Neural crest cell (in vitro differentiated cells): ENCODE data around the gene FAM168A. TPM values are rescaled to one million over a fixed set of nuclear protein-coding genes. Genes with fewer than 3 reads are reported as not detected.

Experiments used
- DNase-seq: peaks from one replicate; pipeline ENCODE4 v3.0.0; 2021; ENCODE audit warnings: low read depth, mixed read lengths, low spot score
- H3K27ac Mint-ChIP-seq: one replicate; pipeline ENCODE4 v1.8.0; 2021; ENCODE audit warnings: mild to moderate bottlenecking, mixed read lengths; ENCODE audit not compliant: unreplicated experiment
- H3K27me3 Mint-ChIP-seq: 2 replicates; pipeline ENCODE4 v1.8.0; 2021; ENCODE audit warnings: low read depth, mild to moderate bottlenecking, mixed read lengths
- H3K36me3 Mint-ChIP-seq: 2 replicates; pipeline ENCODE4 v1.8.0; 2021; ENCODE audit warnings: low read depth, mild to moderate bottlenecking, mixed read lengths
- H3K4me1 Mint-ChIP-seq: 2 replicates; pipeline ENCODE4 v1.8.0; 2021; ENCODE audit warnings: mixed read lengths
- H3K4me3 Mint-ChIP-seq: one replicate; pipeline ENCODE4 v1.8.0; 2021; ENCODE audit warnings: mild to moderate bottlenecking, mixed read lengths
- H3K9me3 Mint-ChIP-seq: 2 replicates; pipeline ENCODE4 v1.8.0; 2021; ENCODE audit warnings: mixed read lengths
- total RNA-seq: library from RNA; stranded (reverse); gene quantifications from 2 replicates; pipeline ENCODE4 v1.2.1, GENCODE V29; 2021
- TF ChIP-seq, protein P1 (sequence below): fragments of 200-600 bp; sonication (generic); conservative IDR thresholded peaks from 2 replicates; pipeline ENCODE4 v1.5.0; 2021; ENCODE audit warnings: antibody characterized with exemption, mild to moderate bottlenecking

The FAM168A gene
- total RNA-seq, 1 donor from 2014 or later: 46.6 TPM

DNA sequence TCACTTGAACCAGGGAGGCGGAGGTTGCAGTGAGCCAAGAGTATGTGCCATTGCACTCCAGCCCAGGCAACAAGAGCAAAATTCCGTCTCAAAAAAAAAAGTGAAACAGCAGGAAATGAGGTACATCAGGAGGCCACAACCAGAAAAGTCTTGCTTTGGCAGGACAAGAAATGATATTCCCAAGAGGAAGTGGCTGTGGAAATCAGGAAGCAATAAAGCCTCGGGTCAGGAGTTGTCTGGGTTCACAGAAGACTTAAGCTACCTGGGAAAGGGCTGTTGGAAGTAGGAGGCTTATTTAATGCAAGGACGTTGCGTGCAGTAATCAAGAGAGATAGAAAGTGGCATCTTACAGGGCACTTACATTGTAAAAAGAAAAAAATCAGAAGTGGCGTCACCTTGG is 231.0 kb downstream of the FAM168A start:
- TF ChIP-seq, protein P1, sequence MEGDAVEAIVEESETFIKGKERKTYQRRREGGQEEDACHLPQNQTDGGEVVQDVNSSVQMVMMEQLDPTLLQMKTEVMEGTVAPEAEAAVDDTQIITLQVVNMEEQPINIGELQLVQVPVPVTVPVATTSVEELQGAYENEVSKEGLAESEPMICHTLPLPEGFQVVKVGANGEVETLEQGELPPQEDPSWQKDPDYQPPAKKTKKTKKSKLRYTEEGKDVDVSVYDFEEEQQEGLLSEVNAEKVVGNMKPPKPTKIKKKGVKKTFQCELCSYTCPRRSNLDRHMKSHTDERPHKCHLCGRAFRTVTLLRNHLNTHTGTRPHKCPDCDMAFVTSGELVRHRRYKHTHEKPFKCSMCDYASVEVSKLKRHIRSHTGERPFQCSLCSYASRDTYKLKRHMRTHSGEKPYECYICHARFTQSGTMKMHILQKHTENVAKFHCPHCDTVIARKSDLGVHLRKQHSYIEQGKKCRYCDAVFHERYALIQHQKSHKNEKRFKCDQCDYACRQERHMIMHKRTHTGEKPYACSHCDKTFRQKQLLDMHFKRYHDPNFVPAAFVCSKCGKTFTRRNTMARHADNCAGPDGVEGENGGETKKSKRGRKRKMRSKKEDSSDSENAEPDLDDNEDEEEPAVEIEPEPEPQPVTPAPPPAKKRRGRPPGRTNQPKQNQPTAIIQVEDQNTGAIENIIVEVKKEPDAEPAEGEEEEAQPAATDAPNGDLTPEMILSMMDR: no peak
- no peaks in the 10 kb centered on the region for H3K4me1 Mint-ChIP-seq
- peaks cover 3% of the 10 kb centered on the region for H3K36me3 Mint-ChIP-seq
- no peak overlapping the region for H3K4me3 Mint-ChIP-seq
- H3K9me3 Mint-ChIP-seq: no peaks in the 10 kb centered on the region
- H3K27ac Mint-ChIP-seq: no peak overlapping the region
- no peaks in the 10 kb centered on the region for H3K27me3 Mint-ChIP-seq
- DNase-seq: no peak

DNA sequence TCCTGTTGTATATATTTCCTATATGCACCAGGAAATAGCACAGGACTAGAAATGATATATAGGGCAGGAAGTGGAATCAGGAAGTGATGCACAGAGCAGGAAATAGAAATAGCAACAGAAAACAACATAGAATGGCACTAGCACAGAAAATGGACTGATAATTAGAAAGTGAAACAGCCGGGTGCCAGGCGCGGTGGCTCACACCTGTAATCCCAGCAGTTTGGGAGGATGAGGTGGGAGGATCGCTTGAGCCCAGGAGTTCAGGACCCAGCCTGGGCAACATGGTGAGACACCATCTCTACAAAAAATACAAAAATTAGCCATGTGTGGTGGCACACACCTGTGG is 231.7 kb downstream of the FAM168A start:
- no peak overlapping the region for H3K27ac Mint-ChIP-seq
- no peaks in the 10 kb centered on the region for H3K27me3 Mint-ChIP-seq
- H3K4me3 Mint-ChIP-seq: no peak overlapping the region

DNA sequence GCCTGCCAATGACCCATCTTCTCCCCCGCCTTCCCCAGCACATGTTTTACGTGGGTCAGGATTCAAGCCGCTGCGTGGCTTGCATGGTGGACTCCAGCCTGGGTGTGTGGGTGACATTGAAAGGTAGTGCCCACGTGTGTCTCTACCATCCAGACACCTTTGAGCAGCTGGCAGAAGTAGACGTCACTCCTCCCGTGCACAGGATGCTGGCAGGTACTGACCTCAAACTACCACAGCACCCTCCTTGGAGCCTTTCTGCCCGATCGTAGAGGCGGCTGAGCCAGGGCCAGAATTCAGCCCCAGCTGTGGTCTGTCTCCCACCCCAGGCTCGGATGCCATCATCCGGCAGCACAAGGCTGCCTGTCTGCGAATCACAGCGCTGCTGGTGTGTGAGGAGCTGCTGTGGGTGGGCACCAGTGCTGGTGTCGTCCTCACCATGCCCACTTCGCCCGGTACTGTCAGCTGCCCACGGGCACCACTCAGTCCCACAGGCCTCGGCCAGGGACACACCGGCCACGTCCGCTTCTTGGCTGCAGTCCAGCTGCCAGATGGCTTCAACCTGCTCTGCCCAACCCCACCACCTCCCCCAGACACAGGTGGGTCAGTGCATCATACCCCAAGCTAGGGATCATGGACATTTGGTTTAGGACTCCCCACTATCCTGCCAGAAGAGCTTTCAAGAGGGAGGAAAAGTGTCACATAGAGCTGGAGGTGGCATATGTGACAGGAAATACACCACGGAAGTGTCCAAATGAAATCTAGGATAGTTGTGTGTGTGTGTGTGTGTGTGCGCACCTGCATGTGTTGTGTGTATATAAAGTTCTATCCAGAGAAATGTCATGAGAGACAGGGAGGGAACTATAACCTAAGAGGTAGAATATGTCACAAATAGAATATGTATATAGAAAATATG is 232.3 kb downstream of the FAM168A start:
- DNase-seq: no peak
- no peak overlapping the region for H3K4me3 Mint-ChIP-seq
- H3K27me3 Mint-ChIP-seq: no peaks in the 10 kb centered on the region
- H3K4me1 Mint-ChIP-seq: peaks cover 4% of the 10 kb centered on the region
- H3K27ac Mint-ChIP-seq: no peak overlapping the region
- H3K36me3 Mint-ChIP-seq: peaks cover 5% of the 10 kb centered on the region
- TF ChIP-seq, protein P1: no peak
- no peaks in the 10 kb centered on the region for H3K9me3 Mint-ChIP-seq

More for the DNA sequence above, 231.7 kb downstream of the FAM168A start:
- Mint-ChIP-seq H3K36me3 (peaks cover 5% of the 10 kb centered on the region), H3K9me3 (no peaks in the 10 kb centered on the region), H3K4me1 (peaks cover 3% of the 10 kb centered on the region)
- no peak for DNase-seq
- TF ChIP-seq, protein P1: no peak

DNA sequence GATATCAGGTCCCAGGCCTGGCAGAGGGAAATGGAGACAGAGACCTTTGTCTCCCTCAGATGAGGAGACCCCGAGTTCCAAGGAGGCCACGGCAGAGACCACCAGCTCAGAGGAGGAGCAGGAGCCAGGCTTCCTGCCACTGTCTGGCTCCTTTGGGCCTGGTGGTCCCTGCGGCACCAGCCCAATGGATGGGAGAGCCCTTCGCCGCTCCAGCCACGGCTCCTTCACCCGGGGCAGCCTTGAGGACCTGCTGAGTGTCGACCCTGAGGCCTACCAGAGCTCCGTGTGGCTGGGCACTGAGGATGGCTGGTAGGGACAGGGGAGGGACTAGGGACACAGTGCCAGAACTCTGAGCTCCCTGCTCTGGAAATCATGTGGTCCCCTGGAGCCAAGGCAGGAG is 234.8 kb downstream of the FAM168A start:
- DNase-seq: no peak
- no peak overlapping the region for H3K27ac Mint-ChIP-seq
- TF ChIP-seq, protein P1: no peak
- H3K4me3 Mint-ChIP-seq: no peak overlapping the region
- peaks cover 4% of the 10 kb centered on the region for H3K4me1 Mint-ChIP-seq
- H3K36me3 Mint-ChIP-seq: peaks cover 5% of the 10 kb centered on the region
- no peaks in the 10 kb centered on the region for H3K9me3 Mint-ChIP-seq
- no peaks in the 10 kb centered on the region for H3K27me3 Mint-ChIP-seq

DNA sequence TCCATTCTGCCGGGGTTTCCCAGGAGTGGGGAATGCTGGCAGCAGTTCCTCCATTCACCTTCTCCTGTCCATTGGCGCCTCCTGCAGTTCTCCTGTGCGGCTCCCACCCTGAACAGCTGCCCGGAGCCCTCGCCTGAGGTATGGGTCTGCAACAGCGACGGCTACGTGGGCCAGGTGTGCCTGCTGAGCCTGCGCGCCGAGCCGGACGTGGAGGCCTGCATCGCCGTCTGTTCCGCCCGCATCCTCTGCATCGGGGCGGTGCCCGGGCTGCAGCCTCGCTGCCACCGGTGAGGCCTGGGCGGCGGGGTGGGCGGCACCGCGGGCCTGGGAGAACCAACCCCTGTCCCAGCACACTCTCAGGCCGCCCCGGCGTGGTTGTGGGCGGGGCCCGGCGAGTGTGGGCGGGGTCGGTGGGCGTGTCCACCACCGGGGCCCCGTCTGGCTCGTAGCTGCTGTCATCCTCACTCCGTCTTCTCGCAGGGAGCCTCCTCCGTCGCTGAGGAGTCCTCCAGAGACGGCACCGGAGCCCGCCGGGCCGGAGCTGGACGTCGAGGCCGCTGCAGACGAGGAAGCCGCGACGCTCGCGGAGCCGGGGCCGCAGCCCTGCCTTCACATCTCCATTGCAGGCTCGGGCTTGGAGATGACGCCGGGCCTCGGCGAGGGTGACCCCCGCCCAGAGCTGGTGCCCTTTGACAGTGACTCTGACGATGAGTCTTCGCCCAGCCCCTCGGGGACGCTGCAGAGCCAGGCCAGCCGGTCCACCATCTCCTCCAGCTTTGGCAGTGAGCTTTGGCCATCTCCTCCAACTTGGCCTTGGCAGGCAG is 235.7 kb downstream of the FAM168A start:
- H3K36me3 Mint-ChIP-seq: peaks cover 5% of the 10 kb centered on the region
- no peaks in the 10 kb centered on the region for H3K9me3 Mint-ChIP-seq
- H3K27ac Mint-ChIP-seq: no peak overlapping the region
- DNase-seq: no peak
- H3K27me3 Mint-ChIP-seq: no peaks in the 10 kb centered on the region
- peaks cover 4% of the 10 kb centered on the region for H3K4me1 Mint-ChIP-seq
- no peak overlapping the region for H3K4me3 Mint-ChIP-seq
- TF ChIP-seq, protein P1: peak; percentile 12
